ENCODE data around the gene PRM2. TPM values are rescaled to one million over a fixed set of nuclear protein-coding genes. Genes with fewer than 3 reads are reported as not detected.
A peak's percentile ranks its signal among the peaks of the same experiment; 100 is the strongest.

The PRM2 gene, protein sequence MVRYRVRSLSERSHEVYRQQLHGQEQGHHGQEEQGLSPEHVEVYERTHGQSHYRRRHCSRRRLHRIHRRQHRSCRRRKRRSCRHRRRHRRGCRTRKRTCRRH
- total RNA-seq (2022) (not detected in 2 replicates), Bru-seq, nascent RNA (not detected), BruChase-seq, experiment 1, labeled RNA remaining after a 2-hour chase (not detected), BruChase-seq, experiment 2, labeled RNA remaining after a 6-hour chase (not detected)
- long read RNA-seq: 0 reads

DNA sequence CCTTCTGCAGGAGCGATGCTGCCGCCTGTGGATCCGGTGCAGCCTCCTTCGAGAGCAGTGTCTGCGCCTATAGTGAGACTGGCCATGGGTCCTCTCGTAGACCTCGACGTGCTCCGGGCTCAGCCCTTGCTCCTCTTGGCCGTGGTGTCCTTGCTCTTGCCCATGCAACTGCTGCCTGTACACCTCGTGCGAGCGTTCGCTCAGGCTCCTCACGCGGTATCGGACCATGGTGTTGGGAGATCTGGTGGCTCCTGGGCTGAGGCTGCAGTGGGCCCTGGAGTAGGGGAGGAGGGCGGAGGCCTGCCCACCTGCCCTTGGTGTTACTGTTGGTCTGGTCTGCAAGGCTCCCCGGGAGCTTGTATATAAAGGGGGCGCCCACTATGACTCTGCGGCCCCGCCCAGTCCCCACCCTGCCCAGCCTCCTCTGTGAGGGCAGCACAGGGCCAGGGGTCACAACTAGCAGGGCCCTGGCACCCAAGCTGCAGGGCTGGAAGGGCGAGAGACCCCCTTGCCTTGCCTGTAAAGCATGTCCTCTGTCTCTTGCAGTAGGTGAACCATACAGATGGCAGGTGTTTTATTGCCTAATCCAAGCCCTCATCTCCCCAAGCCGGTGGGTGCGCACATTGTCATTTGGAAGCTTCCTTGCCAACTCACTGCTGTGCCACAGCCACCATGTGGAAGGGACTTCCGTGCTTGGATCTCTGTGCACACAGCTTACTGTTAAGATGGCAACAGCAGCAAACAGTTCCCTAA lies at the start of gene PRM2:
Gene PRM2 (minus strand): TSS at position 338 of the 753 bp plus-strand sequence. CDS start 110 bp downstream, at position 228.
- Mint-ChIP-seq H3K27me3 (ENCODE audit: insufficient read depth, unreplicated experiment) (no peaks in the 10 kb centered on the region), H3K9me3 (ENCODE audit: unreplicated experiment) (no peaks in the 10 kb centered on the region), H3K4me1 (ENCODE audit: low read depth, unreplicated experiment) (peaks cover 12% of the 10 kb centered on the region), H3K4me3 (ENCODE audit: unreplicated experiment) (no peak within 1 kb of the TSS), H3K36me3 (ENCODE audit: insufficient read depth, unreplicated experiment) (no peaks in the 10 kb centered on the region), H3K27ac (ENCODE audit: unreplicated experiment) (peak within 1 kb of the TSS; percentile 48)
- no peaks in the 10 kb centered on the region for H3K36me3 ChIP-seq (ENCODE audit: control insufficient read depth, insufficient read depth, low read length)
- no peak for TF ChIP-seq CTCF (IDR thresholded peaks at IDR 0.05; ENCODE audit: insufficient read depth in 1 of 2, low read depth in 1 of 2, low read length in 1 of 2, severe bottlenecking in 1 of 2, unreplicated experiment in 1 of 2)
- intact Hi-C loops (cut with micrococcal nuclease; ENCODE audit: unreplicated experiment): no loop called here
- peaks cover 21% of the 10 kb centered on the region for H3K4me1 ChIP-seq
- DNase-seq: no peak
- H3K27me3 ChIP-seq (replicated peaks; ENCODE audit: control insufficient read depth, insufficient read depth, low read length): no peaks in the 10 kb centered on the region
- BruUV-seq (replicated peaks): no TSS peak
- POLR2A ChIA-PET: no interaction called here
- no peak within 1 kb of the TSS for H3K4me3 ChIP-seq (ENCODE audit: low read depth, low read length)
- H3K9me3 ChIP-seq: no peaks in the 10 kb centered on the region
- CTCF ChIA-PET: no interaction called here

- no peak overlapping the region for H3K4me3 Mint-ChIP-seq (ENCODE audit: unreplicated experiment)
- Histone ChIP-seq H3K4me3 (ENCODE audit: low read depth, low read length) (no peak overlapping the region), H3K4me1 (peaks cover 25% of the 10 kb centered on the region), H3K27me3 (replicated peaks; ENCODE audit: control insufficient read depth, insufficient read depth, low read length) (no peaks in the 10 kb centered on the region), H3K9me3 (no peaks in the 10 kb centered on the region), H3K36me3 (ENCODE audit: control insufficient read depth, insufficient read depth, low read length) (no peaks in the 10 kb centered on the region)
- no peaks in the 10 kb centered on the region for H3K9me3 Mint-ChIP-seq (ENCODE audit: unreplicated experiment)
- DNase-seq: no peak
- TF ChIP-seq CTCF (IDR thresholded peaks at IDR 0.05; ENCODE audit: insufficient read depth in 1 of 2, low read depth in 1 of 2, low read length in 1 of 2, severe bottlenecking in 1 of 2, unreplicated experiment in 1 of 2): no peak
- ChIA-PET CTCF (no interaction called here), POLR2A (no interaction called here)
- intact Hi-C loops (cut with micrococcal nuclease; ENCODE audit: unreplicated experiment): no loop called here
- peaks cover 9% of the 10 kb centered on the region for H3K36me3 Mint-ChIP-seq (ENCODE audit: insufficient read depth, unreplicated experiment)
- H3K27ac Mint-ChIP-seq (ENCODE audit: unreplicated experiment): no peak overlapping the region
- no TSS peak for BruUV-seq (replicated peaks)
- peaks cover 26% of the 10 kb centered on the region for H3K4me1 Mint-ChIP-seq (ENCODE audit: low read depth, unreplicated experiment)
- no peaks in the 10 kb centered on the region for H3K27me3 Mint-ChIP-seq (ENCODE audit: insufficient read depth, unreplicated experiment)
These were observed 49.3 kb upstream of the PRM2 start for GRCh38 chr16:11325404-11326083.

GRCh38 chr16:11323551-11324336 lies 47.5 kb upstream of the PRM2 start:
- H3K36me3 ChIP-seq (ENCODE audit: control insufficient read depth, insufficient read depth, low read length): no peaks in the 10 kb centered on the region
- no peaks in the 10 kb centered on the region for H3K9me3 ChIP-seq
- peaks cover 9% of the 10 kb centered on the region for H3K36me3 Mint-ChIP-seq (ENCODE audit: insufficient read depth, unreplicated experiment)
- H3K4me3 ChIP-seq (ENCODE audit: low read depth, low read length): no peak overlapping the region
- no peaks in the 10 kb centered on the region for H3K9me3 Mint-ChIP-seq (ENCODE audit: unreplicated experiment)
- H3K4me1 Mint-ChIP-seq (ENCODE audit: low read depth, unreplicated experiment): peaks cover 23% of the 10 kb centered on the region
- BruUV-seq (replicated peaks): no TSS peak
- H3K27me3 ChIP-seq (replicated peaks; ENCODE audit: control insufficient read depth, insufficient read depth, low read length): no peaks in the 10 kb centered on the region
- H3K4me1 ChIP-seq: peaks cover 20% of the 10 kb centered on the region
- H3K27me3 Mint-ChIP-seq (ENCODE audit: insufficient read depth, unreplicated experiment): no peaks in the 10 kb centered on the region
- DNase-seq: no peak
- TF ChIP-seq CTCF (IDR thresholded peaks at IDR 0.05; ENCODE audit: insufficient read depth in 1 of 2, low read depth in 1 of 2, low read length in 1 of 2, severe bottlenecking in 1 of 2, unreplicated experiment in 1 of 2): no peak
- POLR2A ChIA-PET: no interaction called here
- H3K4me3 Mint-ChIP-seq (ENCODE audit: unreplicated experiment): no peak overlapping the region
- H3K27ac Mint-ChIP-seq (ENCODE audit: unreplicated experiment): no peak overlapping the region
- intact Hi-C loops (cut with micrococcal nuclease; ENCODE audit: unreplicated experiment): no loop called here
- CTCF ChIA-PET: no interaction called here
